ENCODE results near the gene OCSTAMP.

The OCSTAMP gene

DNA sequence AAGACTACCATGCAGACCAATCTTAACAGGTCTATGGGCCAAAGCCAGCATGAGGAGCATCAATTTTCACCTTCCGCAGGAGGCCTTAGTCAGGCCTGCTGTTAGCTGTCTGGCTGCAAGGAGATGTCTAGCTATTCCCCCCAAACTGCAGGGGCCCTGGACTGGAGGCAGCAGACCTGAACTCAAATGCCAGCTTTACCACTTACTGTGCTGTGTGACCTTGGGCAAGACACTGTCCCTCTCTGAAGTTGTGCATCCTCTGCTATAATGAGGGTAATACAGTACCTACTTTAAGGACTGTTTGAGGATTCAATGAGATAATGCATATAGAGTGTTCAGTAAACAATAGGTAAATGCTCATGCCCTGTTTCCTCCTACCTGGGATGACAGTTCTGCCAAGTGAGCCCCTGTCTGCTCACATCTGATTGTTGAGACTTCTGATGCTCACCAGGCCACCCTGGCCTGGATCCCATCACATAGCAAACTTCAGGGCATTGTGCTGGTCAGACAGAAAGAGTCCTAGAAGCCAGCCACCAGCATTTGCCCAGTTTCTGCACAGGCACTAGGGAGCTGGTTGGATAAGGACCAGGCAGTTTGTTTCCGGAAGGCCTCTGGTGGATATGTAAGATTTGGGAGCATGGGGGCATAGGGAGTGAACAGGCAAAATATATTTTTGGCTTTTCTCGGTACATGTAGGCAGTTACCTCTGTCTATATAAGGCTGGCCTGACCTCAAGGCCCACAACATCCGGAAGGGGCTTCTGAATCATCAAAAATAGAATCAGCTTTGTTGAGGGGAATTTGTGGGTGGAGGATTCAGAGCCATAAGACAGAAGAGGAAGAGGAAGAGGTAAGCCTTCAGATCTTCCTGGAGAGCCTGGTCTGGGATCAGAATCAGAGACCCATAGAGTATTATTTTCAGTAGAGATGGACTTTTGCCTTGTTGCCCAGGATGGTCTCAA, 2.3 kb upstream of the OCSTAMP start:
- peak; percentile 13 for DNase-seq (ENCODE audit: low read depth)

- no peak for DNase-seq (ENCODE audit: low read depth)
Observed at GRCh38 chr20:46551522-46552381, 1.3 kb upstream of the OCSTAMP start.

GRCh38 chr20:46549188-46549972, 1.1 kb downstream of the OCSTAMP start:
- no peak for DNase-seq (ENCODE audit: low read depth)

DNA sequence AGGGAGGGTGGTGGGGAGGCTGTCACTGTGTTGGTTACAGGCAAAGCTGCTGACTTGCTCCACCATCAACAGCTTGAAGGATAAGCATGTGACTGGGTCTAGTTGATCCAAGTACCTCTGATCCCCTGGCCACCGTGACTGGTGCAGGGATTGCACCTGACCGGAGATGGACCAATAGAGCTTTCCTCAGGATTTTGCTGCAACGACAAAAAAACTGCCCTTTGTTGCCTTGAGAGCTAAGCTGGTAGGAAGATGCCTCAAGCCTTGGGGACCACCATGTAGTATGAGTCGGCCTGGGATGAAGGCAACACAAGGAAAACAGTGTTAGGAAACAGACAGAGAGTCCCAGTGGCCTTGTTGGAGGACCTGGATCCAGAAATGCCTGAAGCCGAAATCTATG, 1.8 kb downstream of the OCSTAMP start:
- no peak for DNase-seq (ENCODE audit: low read depth)

GRCh38 chr20:46547995-46548394, 2.5 kb downstream of the OCSTAMP start:
- DNase-seq (ENCODE audit: low read depth), result no peak

DNA sequence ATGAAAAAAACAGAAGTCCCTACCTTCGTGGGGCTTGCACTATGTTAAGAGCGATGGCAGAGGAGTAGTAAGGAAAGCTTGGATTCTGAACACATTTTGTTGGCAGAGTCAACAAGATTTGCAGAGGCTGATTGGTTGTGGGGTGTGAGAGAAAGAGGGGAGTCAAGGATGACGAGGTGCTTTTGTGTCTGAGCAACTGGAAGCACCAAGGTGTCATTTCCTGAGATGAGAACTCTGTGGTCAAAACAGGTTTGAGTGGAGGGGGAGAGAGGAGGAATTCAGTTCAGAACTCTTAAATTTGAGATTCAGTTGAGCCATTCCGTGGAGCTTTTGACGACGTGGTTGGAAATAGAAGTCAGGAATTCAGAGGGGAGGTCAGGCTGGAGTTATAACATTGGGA, 3.5 kb downstream of the OCSTAMP start:
- DNase-seq (ENCODE audit: low read depth), result no peak

DNA sequence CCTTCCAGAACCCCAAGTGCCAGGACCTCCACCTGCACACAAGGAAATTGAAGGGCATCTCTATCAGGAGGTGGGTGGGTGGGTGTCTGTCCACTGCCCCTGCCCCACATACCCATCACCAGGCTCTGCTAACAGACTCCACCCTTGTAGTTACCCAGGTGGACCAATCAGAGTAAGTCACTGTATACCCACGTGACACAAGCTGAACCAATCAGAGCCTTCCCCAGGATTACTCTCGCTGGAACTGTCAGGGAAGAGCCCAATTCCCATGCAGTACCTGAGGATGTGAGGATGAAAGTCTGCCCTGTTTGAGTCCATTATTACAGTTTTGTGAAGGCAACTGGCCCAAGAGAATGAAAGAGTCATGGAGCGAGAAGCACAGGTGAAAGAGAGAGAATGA, 4.2 kb downstream of the OCSTAMP start:
- no peak for DNase-seq (ENCODE audit: low read depth)

DNA sequence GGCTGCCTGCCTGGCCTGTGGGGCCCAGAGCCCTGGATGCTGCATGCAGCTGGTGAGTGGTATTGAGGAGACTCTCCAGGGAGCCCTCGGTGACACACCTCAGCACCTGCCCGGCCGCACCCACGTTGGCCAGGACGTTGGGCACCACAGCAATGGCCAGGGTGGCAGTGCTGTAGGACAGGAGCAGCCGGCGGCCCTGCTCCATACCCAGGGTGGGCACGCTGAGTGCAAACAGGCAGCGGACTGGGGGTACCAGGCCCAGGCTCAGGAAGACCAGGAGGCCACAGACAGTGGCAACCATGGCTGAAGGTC, 4.7 kb downstream of the OCSTAMP start:
- DNase-seq (ENCODE audit: low read depth), result no peak

DNA sequence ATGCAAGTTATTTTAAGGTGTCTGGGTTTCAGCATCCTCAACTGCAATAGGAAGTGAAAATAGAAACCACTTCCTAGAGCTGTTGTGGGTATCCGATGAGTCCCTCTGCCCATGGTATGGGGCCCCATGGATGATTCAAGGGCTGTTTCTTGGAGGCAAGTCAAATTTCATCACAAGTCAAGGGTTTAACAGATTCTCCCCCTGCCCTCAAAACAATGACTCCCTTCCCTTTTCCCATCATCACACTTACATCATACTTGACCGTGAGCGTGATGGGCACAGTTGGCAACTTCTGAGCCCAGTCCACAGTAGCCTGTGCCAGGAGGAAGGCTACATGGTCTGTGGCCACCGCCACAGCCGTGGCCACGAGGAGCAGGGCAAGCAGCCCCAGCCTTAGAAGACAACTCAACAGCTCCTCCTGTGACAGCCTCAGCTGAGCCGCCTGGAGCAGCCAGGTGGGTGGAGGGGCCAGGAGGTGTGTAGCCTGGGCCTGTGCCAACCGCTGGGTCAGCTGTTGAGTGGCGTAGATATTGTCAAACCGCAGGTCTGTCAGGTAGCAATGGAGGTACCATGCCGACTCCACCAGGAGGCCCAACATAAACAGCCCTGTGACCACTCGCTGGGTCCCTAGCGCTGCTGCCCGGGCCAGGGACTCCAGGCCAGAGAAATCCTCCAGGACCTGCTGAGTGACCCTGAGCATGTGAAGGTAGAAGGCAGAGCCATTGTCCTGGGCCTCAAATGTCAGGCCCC, 5.2 kb downstream of the OCSTAMP start:
- no peak for DNase-seq (ENCODE audit: low read depth)

DNA sequence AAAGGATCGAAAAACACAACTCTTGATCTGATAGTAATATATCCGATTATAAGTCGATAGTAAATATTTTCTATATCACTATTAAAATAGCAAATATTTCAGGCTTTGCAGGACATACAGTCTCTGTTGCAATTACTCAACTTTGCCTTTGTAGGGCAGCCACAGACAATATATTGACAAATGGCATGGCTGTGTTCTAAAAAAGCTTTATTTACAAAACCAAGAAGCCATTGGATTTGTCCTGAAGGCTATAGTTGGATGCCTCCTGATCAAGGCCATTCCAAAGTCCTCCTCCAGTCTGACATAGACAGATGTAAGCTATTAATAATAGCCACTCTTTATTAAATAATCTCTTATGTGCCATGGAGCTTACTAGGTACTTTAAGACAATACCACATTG, 5.9 kb downstream of the OCSTAMP start:
- no peak for DNase-seq (ENCODE audit: low read depth)

DNA sequence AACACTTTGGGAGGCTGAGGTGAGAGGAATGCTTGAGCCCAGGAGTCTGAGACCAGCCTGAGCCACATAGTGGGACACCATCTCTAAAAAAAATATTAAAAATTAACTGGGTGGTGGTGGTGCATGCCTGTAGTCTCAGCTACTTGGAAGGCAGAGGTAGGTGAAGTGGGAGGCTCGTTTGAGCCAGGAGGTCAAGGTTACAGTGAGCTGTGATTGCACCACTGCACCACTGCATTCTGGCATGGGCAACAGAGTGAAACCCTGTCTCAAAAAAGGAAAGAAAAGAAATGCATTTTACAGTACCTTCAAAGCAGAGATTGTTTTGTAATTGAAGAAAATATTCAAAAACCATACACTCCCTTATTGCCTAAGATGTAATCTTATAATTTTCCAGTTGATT, 6.5 kb downstream of the OCSTAMP start:
- DNase-seq (ENCODE audit: low read depth), result no peak

DNA sequence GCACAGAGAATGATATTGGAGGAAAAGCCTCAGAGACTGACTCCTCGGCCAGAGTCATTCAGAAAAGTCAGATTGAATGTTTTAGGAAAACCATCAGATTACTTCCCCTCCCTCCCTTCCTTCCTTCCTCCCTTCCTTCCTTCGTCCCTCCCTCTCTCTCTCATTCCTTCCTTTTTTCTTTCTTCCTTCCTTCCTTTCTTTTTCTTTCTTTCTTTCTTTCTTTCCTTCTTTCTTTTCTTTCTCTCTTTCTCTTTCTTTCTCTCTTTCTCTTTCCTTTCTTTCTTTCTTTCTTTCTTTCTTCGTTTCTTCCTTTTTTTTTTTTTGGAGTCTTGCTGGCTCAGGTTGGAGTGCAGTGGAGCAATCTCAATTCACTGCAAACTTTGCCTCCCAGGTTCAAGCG, 7.4 kb downstream of the OCSTAMP start:
- no peak for DNase-seq (ENCODE audit: low read depth)

- DNase-seq (ENCODE audit: low read depth), result no peak
Observed at GRCh38 chr20:46541229-46541935, 9.1 kb downstream of the OCSTAMP start.

- no peak for DNase-seq (ENCODE audit: low read depth)
Observed at GRCh38 chr20:46539113-46539512, 11.3 kb downstream of the OCSTAMP start.

GRCh38 chr20:46530640-46531039, 19.8 kb downstream of the OCSTAMP start:
- no peak for DNase-seq (ENCODE audit: low read depth)

GRCh38 chr20:46523696-46524328, 26.6 kb downstream of the OCSTAMP start:
- DNase-seq (ENCODE audit: low read depth), result no peak

DNA sequence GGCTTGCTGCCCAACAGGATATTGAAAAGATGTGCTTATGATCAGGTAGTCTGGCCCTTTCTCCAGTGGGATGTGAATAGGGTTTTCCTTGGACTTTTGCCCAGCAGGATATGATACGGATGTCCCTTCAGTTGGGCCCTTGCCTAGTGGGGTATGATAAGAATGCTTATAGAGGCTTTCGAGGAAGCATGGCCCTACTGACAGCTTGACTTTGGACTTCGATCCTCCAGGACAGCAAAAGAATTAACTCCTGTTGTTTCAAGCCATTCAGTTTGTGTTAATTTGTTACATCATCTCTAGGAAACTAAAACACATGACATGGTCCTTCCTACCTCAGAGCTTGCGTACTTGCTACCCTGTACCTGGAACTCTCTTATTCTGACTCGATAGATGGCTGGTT, 27.3 kb downstream of the OCSTAMP start:
- no peak for DNase-seq (ENCODE audit: low read depth)

DNA sequence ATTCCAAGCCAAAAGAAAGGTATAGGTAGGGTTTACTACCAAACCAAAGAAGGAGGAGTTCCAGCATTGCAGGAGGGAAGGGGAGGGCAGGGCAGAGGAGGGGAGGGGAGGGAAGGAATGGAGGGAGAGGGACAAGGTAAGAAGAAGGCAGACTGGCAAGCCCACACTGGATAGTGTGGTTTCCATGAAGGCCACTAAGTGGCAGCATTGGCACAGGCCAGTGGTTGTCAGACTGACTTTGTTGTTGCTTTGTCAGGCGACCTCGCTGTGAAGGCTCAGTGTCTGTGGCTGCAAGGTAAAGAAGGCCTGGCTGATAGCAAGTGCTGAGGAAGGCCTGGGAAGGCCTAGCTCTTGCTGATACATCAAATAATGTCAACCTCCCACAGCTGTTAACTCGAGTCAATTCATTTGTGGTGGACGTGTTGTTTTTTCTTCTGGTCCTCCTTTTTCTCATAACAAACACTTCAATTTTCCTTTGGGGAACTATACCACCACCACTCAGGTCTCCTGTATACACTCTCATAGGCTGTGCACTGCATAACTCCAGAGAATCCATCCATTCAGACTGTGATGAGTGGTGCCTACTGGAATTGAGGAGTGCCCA, 29.4 kb downstream of the OCSTAMP start:
- peak; percentile 9 for DNase-seq (ENCODE audit: low read depth)

- no peak for DNase-seq (ENCODE audit: low read depth)
Observed at GRCh38 chr20:46520540-46520939, 29.9 kb downstream of the OCSTAMP start.

DNA sequence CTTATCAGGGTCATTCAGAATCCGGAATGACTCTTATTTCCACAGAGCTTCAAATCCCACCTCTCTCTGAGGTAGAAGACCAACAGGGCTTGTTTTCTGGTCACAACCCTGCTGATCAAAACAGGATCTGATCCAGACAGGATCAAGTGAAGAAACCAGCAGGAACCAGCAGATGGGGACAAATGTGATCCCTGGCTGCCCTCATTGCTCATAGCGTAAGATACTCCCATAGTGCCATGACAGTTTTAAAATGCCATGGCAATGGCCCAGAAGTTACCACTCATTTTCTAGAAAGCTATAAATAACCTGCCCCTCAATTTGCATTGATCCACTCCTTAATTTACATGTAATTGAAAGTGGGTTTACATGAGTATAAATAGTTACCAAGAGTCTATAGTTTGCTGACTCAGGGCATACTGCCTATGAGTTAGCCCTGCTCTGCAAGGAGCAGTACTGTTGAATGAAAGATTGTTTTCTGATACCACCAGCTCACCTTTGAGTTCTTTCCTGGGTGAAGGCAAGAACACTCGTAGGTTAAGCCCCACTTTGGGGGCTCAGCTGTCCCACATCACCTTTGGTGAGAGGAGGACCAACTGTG, 30.9 kb downstream of the OCSTAMP start:
- no peak for DNase-seq (ENCODE audit: low read depth)
